DND-41 (cell line): ENCODE data around the gene MACC1.

Experiments used
- ATAC-seq: fragments of 200-7000 bp; cut with Tn5 transposase; 3 replicates; pipeline ENCODE4 v1.9.1; 2021; ENCODE audit warnings: low read depth; ENCODE audit not compliant: insufficient read depth
- DNase-seq: peaks from one replicate; pipeline ENCODE4 v3.0.0-alpha.2; 2020
- H2AFZ ChIP-seq: 2 replicates; pipeline ENCODE4 v1.6.0; 2012; ENCODE audit warnings: low read depth, low read length
- H3K27ac ChIP-seq: 2 replicates; pipeline ENCODE4 v1.5.1; 2012; ENCODE audit warnings: low read length, inconsistent platforms
- H3K27me3 ChIP-seq: fragments of 200-600 bp; sonication (generic); 2 replicates; pipeline ENCODE4 v1.6.0; 2012; ENCODE audit warnings: low read length, mild to moderate bottlenecking, inconsistent platforms; ENCODE audit not compliant: insufficient read depth, poor library complexity
- H3K36me3 ChIP-seq: 2 replicates; pipeline ENCODE4 v1.5.1; 2012; ENCODE audit warnings: low read length, inconsistent platforms; ENCODE audit not compliant: insufficient read depth
- H3K4me1 ChIP-seq: 2 replicates; pipeline ENCODE4 v1.5.1; 2012; ENCODE audit warnings: mild to moderate bottlenecking, low read length; ENCODE audit not compliant: insufficient read depth
- H3K4me2 ChIP-seq: 2 replicates; pipeline ENCODE4 v1.6.0; 2012; ENCODE audit warnings: mild to moderate bottlenecking, moderate library complexity, low read length, inconsistent platforms; ENCODE audit not compliant: insufficient read depth
- H3K4me3 ChIP-seq, 2 experiments: fragments of 200-600 bp in 1 of 2; shearing (Covaris generic) in 1 of 2; 2 replicates each; pipeline ENCODE4 v1.5.1; 2012 to 2016; ENCODE audit warnings: inconsistent platforms in 2 of 2, low read length in 2 of 2, mild to moderate bottlenecking in 2 of 2, low read depth in 1 of 2, moderate library complexity in 1 of 2
- H3K79me2 ChIP-seq: 2 replicates; pipeline ENCODE4 v1.6.0; 2012; ENCODE audit warnings: low read length, inconsistent platforms; ENCODE audit not compliant: insufficient read depth
- H3K9ac ChIP-seq: 2 replicates; pipeline ENCODE4 v1.6.0; 2012; ENCODE audit warnings: low read depth, mild to moderate bottlenecking, inconsistent platforms, low read length, moderate library complexity
- H3K9me3 ChIP-seq: 2 replicates; pipeline ENCODE4 v1.5.1; 2012; ENCODE audit warnings: low read length, moderate library complexity, mild to moderate bottlenecking, inconsistent platforms; ENCODE audit not compliant: insufficient read depth, severe bottlenecking
- H4K20me1 ChIP-seq: 2 replicates; pipeline ENCODE4 v1.6.0; 2012; ENCODE audit warnings: low read length; ENCODE audit not compliant: insufficient read depth
- EZH2 ChIP-seq: IDR thresholded peaks from 3 replicates; pipeline ENCODE4 v1.6.1; 2012; ENCODE audit warnings: borderline replicate concordance, low read depth, mild to moderate bottlenecking, moderate library complexity, low read length, inconsistent platforms; ENCODE audit not compliant: severe bottlenecking
- TF ChIP-seq, protein P1 (sequence below): IDR thresholded peaks from 2 replicates; pipeline ENCODE4 v1.5.1; 2012; ENCODE audit warnings: borderline replicate concordance, low read length, moderate library complexity, mild to moderate bottlenecking; ENCODE audit not compliant: poor library complexity, severe bottlenecking; ENCODE audit errors: extremely low read depth

Gene MACC1

DNA sequence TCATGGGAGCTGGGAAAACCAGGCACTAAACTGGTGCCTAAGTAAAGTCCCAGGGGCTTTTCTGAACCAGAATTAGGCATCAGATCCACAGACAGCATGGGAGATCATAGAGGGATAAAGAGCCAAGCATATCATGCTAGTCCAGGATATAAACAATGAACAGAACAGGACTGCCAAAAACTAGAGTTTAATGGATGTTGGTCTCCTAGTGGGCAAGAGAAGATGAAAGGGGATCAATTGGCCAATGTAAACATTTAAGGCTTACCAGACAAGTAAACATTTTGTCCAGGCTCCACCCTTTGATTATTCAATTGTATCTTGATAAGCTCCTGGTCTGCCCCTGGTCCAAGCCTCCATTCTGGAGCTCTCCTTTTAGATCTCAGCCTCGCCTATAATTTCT is 18.9 kb downstream of the MACC1 start:
- Histone ChIP-seq H2AFZ (no peak overlapping the region), H3K9me3 (no peaks in the 10 kb centered on the region), H3K79me2 (no peaks in the 10 kb centered on the region), H3K36me3 (no peaks in the 10 kb centered on the region), H3K27ac (no peak overlapping the region), H4K20me1 (no peaks in the 10 kb centered on the region), H3K4me3 (no peak overlapping the region), H3K4me1 (no peaks in the 10 kb centered on the region), H3K4me2 (no peak overlapping the region), H3K27me3 (no peaks in the 10 kb centered on the region), H3K9ac (no peak overlapping the region)
- DNase-seq (no peak), ATAC-seq (no peak)
- TF ChIP-seq, protein P1, sequence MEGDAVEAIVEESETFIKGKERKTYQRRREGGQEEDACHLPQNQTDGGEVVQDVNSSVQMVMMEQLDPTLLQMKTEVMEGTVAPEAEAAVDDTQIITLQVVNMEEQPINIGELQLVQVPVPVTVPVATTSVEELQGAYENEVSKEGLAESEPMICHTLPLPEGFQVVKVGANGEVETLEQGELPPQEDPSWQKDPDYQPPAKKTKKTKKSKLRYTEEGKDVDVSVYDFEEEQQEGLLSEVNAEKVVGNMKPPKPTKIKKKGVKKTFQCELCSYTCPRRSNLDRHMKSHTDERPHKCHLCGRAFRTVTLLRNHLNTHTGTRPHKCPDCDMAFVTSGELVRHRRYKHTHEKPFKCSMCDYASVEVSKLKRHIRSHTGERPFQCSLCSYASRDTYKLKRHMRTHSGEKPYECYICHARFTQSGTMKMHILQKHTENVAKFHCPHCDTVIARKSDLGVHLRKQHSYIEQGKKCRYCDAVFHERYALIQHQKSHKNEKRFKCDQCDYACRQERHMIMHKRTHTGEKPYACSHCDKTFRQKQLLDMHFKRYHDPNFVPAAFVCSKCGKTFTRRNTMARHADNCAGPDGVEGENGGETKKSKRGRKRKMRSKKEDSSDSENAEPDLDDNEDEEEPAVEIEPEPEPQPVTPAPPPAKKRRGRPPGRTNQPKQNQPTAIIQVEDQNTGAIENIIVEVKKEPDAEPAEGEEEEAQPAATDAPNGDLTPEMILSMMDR, result no peak
- TF ChIP-seq EZH2, result no peak

DNA sequence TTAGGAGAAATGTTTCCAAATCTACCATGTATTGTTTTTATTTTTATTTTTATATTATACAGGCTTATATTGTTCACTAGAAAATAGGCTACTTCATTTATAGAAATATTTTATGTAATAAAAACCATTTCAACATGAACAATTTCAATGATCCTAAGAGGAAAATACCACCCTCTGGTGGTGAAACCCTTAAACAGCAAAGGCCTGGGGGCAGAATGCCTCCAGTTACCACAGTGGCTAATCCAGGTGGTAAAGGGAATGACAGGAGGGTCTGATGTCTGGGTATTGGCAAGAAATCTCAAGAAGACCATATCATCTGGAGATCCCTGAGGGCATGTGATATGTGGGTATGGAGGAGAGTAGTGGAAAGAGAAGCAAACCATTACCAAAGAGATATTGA is 19.3 kb downstream of the MACC1 start:
- H3K4me1 ChIP-seq, result no peaks in the 10 kb centered on the region
- H3K9ac ChIP-seq, result no peak overlapping the region
- no peak overlapping the region for H2AFZ ChIP-seq
- no peak overlapping the region for H3K4me3 ChIP-seq
- no peaks in the 10 kb centered on the region for H3K36me3 ChIP-seq
- no peak overlapping the region for H3K4me2 ChIP-seq
- DNase-seq (no peak), ATAC-seq (no peak)
- H4K20me1 ChIP-seq, result no peaks in the 10 kb centered on the region
- H3K79me2 ChIP-seq, result no peaks in the 10 kb centered on the region
- H3K27ac ChIP-seq, result no peak overlapping the region
- TF ChIP-seq, protein P1, result peak; percentile 31
- no peak for TF ChIP-seq EZH2
- no peaks in the 10 kb centered on the region for H3K9me3 ChIP-seq
- H3K27me3 ChIP-seq, result no peaks in the 10 kb centered on the region

DNA sequence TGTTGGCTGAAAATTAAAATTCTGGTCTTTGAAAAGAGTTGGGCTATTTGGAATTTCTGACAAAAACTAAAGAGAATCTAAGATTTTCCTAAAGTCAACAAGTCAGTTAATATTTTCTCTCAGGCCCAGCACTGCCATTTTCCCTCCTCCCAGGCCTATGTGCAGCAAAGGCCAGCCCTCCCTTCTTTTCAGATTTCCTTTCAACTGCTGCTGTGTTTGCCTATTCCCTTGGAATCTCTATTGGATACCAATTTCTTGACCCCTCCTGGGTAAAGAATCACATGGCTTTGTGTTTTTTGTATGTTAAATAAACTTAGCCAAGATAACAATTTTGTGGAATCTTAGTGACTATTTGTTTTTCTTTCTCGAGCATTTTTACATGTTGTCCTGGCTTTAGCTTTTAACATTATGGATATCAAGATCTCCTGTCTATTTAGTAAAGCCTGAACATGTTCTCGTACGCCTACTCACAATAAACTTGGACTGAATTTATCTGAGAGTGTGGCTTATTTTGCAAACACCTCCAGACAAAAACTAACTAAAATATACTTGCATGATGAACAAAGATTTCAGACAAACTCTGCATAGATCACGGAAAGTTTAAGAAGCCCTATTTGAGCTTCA is 19.9 kb downstream of the MACC1 start:
- no peaks in the 10 kb centered on the region for H3K79me2 ChIP-seq
- ATAC-seq, result no peak

More for the DNA sequence above, 19.9 kb downstream of the MACC1 start:
- TF ChIP-seq, protein P1, result no peak
- TF ChIP-seq EZH2, result no peak
- no peak overlapping the region for H3K27ac ChIP-seq
- H2AFZ ChIP-seq, result no peak overlapping the region
- no peak for DNase-seq
- no peak overlapping the region for H3K9ac ChIP-seq
- no peak overlapping the region for H3K4me3 ChIP-seq
- no peaks in the 10 kb centered on the region for H3K27me3 ChIP-seq
- H3K9me3 ChIP-seq, result no peaks in the 10 kb centered on the region
- H3K4me1 ChIP-seq, result no peaks in the 10 kb centered on the region
- no peaks in the 10 kb centered on the region for H4K20me1 ChIP-seq
- H3K4me2 ChIP-seq, result no peak overlapping the region
- no peaks in the 10 kb centered on the region for H3K36me3 ChIP-seq
